C4-2B (cell line): ENCODE data around the gene NPC1.

Experiments used
- H3K27ac ChIP-seq: fragments of 450-650 bp; 2 replicates; pipeline ENCODE4 v1.5.1; 2017
- ZFX ChIP-seq: fragments of 450-650 bp; IDR thresholded peaks from 2 replicates; pipeline ENCODE4 v1.6.1; 2017
- TF ChIP-seq, protein P1 (sequence below): fragments of 450-650 bp; conservative IDR thresholded peaks from 2 replicates; pipeline ENCODE4 v1.5.1; 2017; ENCODE audit warnings: mild to moderate bottlenecking

NPC1 gene

DNA sequence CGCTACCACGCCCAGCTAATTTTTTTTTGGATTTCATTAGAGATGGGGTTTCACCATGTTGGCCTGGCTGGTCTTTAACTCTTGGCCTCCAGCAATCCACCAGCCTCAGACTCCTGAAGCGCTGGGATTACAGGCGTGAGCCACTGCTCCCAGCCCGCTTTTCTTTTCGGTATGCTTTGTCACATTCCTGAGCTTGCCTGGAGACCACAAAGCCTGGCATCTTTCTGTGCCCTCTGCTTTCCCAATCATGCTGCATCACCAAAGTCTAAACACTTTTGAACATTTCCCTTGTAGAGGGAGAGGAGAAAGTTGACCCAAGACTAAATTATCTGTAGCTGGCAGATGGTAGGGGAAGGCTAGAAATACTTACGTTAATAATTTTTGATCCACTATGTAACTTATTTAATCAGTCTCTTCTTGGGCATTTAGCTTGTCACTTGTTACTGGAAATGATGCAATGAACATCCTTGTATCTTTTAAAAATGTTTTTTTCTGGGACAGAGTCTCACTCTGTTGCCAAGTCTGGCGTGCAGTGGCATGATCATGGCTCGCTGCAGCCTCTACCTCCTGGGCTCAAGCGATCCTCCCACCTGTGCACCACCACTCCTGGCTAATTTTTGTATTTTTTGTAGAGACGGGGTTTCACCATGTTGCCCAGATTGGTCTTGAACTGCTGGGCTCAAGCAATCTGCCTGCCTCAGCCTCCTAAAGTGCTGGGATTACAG, 2.7 kb upstream of the NPC1 start:
- TF ChIP-seq ZFX, result no peak
- TF ChIP-seq, protein P1, sequence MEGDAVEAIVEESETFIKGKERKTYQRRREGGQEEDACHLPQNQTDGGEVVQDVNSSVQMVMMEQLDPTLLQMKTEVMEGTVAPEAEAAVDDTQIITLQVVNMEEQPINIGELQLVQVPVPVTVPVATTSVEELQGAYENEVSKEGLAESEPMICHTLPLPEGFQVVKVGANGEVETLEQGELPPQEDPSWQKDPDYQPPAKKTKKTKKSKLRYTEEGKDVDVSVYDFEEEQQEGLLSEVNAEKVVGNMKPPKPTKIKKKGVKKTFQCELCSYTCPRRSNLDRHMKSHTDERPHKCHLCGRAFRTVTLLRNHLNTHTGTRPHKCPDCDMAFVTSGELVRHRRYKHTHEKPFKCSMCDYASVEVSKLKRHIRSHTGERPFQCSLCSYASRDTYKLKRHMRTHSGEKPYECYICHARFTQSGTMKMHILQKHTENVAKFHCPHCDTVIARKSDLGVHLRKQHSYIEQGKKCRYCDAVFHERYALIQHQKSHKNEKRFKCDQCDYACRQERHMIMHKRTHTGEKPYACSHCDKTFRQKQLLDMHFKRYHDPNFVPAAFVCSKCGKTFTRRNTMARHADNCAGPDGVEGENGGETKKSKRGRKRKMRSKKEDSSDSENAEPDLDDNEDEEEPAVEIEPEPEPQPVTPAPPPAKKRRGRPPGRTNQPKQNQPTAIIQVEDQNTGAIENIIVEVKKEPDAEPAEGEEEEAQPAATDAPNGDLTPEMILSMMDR, result no peak
- no peak overlapping the region for H3K27ac ChIP-seq

DNA sequence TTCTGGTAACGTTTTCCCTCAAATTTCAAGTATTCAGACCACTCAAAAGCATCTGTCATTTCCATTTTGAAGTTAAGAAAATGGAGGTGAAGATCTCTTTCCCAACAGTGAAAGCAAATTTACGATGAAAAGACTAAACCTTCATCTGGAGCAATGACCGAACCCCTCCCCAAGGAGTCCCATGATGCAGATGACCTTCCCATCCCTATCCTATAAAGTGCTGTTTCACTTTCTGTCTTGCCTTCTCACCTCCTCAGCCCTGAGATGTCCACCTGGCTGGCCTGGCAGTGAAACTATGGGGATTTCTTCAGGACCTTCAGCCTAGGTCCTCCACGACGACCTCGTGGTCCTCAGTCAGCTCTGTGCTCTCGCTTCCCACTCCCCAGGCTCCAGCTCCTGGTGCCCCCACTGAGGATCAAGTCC, 925 bp upstream of the NPC1 start:
- H3K27ac ChIP-seq, result peak overlapping the region; percentile 92
- TF ChIP-seq, protein P1, result peak; percentile 26
- TF ChIP-seq ZFX, result no peak

DNA sequence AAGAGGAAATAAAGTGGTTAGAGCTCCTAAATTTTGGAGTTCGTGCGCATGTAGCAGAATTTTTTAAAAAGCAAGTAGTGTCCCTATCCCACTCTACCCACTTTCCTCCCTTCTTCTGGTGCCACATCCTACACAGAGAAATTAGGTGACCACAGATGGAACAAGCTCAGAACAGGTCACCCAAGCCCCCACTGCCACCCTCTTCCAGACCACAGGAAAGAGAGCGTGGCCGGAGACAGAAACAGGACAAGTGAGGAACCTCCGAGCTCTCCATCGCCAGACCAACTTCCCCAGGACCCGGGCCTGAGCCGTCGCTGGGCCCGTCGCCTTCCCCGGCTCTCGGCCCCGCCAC, 433 bp downstream of the NPC1 start:
- no peak for TF ChIP-seq ZFX
- H3K27ac ChIP-seq, result peak overlapping the region; percentile 92

DNA sequence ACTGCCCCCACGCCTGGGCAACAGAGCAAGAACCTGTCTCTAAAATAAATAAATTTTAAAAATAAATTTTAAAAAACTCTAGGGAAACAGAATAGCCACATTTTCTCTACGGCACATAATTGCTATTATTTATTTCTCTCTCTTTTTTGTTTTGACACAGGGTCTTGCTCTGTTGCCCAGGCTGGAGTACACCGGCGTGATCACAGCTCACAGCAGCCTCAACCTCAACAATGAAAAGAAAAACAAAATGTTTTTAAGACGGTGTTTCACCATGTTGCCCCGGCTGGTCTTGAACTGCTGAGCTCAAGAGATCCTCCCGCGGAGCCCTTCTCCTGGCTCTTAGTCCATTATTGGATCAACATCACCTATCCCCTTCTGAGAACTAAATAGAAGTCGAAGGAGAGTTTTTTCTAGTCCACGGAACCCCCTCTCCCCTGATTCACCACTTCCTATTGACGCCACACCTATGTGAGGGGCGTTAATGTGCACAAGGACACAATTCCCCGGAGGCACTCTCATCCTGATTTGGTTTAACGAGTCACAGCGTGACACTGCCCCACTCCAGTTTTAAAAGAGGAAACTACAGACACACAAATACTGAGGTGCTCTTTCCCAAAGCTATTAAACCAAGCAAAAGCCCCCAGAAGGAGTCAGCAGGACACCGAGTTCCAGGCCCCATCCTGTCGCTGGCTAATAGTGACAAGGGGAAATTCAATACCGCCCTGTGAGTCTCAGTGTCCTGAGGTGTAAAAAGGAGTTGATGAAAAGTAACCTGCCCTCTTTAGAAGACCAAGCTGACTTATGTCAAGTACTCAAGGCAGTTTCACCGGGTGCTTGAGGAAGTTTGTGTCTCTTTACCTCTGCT, 1.1 kb downstream of the NPC1 start:
- H3K27ac ChIP-seq, result peak overlapping the region; percentile 92
- no peak for TF ChIP-seq ZFX
- TF ChIP-seq, protein P1, result no peak

DNA sequence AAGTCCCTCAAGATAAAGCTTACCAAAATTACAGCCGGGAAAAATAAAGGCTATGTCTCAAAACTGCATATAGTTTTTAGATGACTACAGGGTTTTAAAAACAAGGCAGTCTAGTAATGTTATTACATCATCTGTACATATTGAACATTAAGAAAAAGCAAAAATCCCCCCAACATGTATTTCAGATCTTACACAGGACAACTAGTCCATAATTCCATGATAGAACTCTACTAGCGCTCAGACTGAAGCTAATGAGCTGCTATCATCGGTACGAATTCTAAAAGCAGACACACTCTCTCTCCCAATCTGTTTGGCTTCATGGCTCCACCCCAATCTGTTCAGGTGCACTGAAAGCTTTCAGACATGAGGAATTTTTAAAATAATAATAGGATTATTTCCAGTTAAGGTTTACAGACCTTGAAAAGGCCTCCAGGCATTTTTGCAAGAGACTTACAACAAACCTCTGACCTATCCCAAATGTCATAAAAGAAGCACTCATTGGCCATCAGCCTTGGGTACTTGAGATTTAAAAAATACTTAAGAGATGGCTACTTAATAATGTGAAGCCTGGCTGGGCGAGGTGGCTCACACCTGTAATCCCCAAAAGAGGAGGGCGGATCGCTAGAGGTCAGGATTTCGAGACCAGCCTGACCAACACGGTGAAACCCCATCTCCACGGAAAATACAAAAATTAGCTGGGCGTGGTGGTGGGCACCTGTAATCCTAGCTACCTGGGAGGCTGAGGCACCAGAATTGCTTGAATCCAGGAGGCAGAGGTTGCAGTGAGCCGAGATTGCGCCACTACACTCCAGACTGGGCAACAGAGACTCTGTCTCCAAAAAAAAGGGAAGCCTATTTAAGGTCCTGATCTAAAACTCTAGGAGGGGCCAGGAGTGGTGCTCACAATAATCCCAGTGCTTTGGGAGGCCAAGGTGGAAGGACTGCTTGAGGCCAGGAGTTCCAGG, 2.0 kb downstream of the NPC1 start:
- TF ChIP-seq, protein P1, result no peak
- no peak for TF ChIP-seq ZFX
- H3K27ac ChIP-seq, result peak overlapping the region; percentile 92; the same call in 1 of the 2 replicates

DNA sequence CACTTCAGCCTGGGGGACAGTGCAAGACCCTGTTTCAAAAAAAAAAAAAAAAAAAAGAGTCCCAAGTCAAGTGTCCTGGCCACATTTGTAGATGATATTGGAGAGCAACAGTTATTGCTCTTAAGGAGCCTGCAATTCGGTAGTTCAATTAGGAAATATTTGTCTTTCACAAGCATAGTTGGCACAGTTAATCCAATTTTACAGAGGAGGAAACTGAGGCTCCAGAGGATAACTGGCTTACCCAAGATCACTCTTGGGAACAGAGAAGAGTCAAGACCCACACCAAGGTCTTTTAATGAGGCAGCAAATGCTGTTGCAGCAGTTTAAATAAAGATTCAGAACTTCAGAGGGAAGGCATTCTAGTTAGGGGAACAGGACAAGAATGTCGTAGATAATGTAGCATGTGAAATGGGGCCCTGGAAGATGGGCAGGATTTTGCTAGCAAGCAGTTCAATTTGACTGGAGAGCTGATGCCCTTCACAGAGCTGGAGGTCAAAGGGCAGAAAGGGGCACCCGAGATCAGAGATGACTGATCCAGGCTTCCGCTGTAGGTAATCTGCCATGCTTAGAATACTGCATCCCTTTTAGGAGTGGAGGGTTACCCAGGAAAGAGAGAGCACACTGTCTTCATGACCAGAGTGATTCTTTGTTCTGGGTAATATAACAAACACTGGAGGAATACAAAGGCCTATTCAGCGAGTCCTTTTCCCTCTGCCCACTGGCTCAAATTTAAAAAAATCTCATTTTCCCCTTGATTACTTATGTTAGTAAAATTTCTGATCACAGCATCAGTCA, 3.0 kb downstream of the NPC1 start:
- no peak for TF ChIP-seq ZFX

DNA sequence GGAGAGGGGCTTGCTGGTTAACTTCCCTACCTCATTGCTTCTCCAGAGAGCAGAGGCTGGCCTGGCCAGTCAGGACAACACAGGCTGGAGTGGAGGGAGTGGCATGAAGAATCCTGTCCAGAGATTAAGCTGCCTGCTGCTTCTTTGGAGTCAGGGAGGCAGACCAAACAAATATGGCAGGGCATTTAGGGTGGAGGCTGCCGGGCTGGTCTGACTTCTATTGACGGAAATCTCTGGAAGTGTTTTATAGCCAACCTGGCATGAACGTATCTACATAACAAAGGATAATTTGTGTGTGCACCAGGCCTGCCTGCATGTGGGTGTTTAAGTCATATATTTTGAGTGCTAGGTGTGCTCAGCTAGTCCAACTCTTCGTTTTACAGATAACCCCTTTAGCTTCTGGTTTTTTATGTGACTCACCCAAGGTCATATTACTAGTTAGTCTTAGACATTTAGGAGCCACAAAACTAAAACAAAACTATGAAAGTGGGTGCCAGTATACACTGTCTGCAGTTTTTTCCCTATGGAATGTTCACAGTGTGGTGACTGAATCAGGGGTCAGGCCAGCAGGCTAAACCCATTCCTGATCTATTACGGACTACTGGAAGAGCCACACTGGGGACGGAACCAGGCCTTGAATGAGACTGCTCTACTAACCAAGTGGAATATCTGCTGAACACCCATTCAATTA, 5.5 kb downstream of the NPC1 start:
- no peak for TF ChIP-seq ZFX
- TF ChIP-seq, protein P1, result no peak
- H3K27ac ChIP-seq, result peak overlapping the region; percentile 35

More for the DNA sequence above, 3.0 kb downstream of the NPC1 start:
- no peak overlapping the region for H3K27ac ChIP-seq
